GM12892 (cell line): ENCODE measurements around the gene OST4.

Experiments used
- POLR2A ChIP-seq: IDR thresholded peaks from 2 replicates; pipeline ENCODE4 v1.6.1; 2011; ENCODE audit warnings: low read depth, low read length, control low read depth
- POLR2AphosphoS5 ChIP-seq: IDR thresholded peaks from 2 replicates; pipeline ENCODE4 v1.6.1; 2011; ENCODE audit warnings: low read depth, low read length, control low read depth

DNA sequence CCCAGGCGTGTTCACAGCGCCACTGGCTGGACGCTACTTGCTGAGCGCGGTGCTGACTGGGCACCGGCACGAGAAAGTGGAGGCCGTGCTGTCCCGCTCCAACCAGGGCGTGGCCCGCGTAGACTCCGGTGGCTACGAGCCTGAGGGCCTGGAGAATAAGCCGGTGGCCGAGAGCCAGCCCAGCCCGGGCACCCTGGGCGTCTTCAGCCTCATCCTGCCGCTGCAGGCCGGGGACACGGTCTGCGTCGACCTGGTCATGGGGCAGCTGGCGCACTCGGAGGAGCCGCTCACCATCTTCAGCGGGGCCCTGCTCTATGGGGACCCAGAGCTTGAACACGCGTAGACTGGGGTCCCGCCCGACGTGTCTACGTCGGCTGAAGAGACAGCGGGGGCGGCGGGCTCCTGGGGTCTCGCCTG, 14.2 kb upstream of the OST4 start:
- TF ChIP-seq POLR2AphosphoS5 (no peak), POLR2A (no peak)
